GM04503 (cell line): ENCODE measurements around the gene NHLRC2.
"Not testable (repeated sequence)": the region's sequence is repeated elsewhere in the genome, so short reads cannot be mapped to it uniquely, and the experiment has no call there.

Source experiments
- DNase-seq: peaks from one replicate; pipeline ENCODE4 v3.0.0-alpha.2; 2012; ENCODE audit warnings: low read depth

The NHLRC2 gene, protein sequence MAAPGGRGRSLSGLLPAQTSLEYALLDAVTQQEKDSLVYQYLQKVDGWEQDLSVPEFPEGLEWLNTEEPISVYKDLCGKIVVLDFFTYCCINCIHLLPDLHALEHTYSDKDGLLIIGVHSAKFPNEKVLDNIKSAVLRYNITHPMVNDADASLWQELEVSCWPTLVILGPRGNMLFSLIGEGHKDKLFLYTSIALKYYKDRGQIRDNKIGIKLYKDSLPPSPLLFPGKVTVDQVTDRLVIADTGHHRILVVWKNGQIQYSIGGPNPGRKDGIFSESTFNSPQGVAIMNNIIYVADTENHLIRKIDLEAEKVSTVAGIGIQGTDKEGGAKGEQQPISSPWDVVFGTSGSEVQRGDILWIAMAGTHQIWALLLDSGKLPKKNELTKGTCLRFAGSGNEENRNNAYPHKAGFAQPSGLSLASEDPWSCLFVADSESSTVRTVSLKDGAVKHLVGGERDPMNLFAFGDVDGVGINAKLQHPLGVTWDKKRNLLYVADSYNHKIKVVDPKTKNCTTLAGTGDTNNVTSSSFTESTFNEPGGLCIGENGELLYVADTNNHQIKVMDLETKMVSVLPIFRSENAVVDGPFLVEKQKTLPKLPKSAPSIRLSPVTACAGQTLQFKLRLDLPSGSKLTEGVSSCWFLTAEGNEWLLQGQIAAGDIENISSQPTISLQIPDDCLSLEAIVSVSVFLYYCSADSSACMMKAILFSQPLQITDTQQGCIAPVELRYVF

DNA sequence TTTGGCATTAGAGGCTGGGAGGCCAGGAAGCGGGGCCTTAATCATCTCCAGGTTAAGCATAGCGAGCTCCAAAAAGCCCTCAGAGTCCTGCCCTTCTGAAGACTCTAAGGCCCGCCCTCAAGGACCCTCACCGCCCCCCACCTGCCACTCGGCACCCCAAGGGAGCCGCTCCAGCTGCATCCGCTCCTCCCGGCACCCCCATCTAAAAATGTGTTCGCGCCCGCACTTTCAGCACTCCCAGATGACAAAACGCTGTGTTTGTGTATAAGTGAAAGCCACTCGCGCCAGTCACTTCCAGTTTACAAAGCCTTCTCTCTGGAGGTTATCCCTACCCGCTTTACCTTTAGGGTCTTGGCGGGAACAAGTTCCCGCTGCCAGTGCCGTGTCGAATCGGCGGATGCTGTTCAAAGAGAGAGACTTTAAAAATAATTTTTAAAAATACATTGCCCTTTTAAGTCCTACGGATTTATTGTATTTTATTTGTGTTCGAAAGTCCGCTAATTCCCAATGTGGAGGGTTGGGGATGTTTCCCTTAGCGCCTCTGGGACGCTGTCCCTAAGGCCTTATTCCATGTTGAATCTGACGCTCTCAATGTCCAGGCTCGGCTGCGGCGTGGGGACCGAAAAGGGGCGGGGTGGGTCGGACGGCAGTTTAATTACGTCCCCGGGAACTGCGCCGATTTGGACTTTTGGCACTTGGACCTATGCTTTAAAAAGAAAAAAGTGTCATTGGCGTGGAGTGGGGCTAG, at the start of gene NHLRC2, which contains the start of gene DCLRE1A:
Gene NHLRC2, plus strand, starts transcription at position 649 of the 748 bp plus-strand sequence. CDS start 212 bp downstream, outside the sequence.
Gene DCLRE1A, minus strand, starts transcription at position 70 of the 748 bp plus-strand sequence. CDS start 900 bp downstream, outside the sequence.
- DNase-seq: peak; percentile 45

- DNase-seq: no peak
Measured at GRCh38 chr10:113806503-113806902, 48.0 kb upstream of the NHLRC2 start.

GRCh38 chr10:113808168-113808567, 46.3 kb upstream of the NHLRC2 start:
- DNase-seq: no peak

- not testable (repeated sequence) for DNase-seq
Measured at GRCh38 chr10:113814700-113815099, 39.8 kb upstream of the NHLRC2 start.

- no peak for DNase-seq
Measured at GRCh38 chr10:113819989-113820388, 34.5 kb upstream of the NHLRC2 start.

DNA sequence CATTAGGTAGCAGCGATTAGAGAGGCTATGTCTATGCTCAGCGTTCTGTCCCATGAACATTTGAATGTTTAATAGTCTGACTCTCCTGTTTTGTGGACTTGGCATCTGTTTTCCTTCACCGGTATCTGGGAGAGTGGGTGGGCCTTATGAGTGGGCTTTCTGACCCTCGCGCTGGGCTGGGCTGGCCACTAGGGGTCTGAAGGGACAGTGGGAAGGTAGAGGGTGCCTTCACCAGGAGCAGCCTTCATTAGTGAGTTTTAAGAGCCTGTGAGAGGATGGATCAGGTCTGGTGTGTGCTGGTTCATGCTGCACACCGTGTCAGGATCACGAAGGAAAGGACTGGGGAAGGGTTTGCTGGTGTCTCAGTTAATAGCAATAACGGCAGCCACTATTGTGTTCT, 34.0 kb upstream of the NHLRC2 start:
- no peak for DNase-seq

DNA sequence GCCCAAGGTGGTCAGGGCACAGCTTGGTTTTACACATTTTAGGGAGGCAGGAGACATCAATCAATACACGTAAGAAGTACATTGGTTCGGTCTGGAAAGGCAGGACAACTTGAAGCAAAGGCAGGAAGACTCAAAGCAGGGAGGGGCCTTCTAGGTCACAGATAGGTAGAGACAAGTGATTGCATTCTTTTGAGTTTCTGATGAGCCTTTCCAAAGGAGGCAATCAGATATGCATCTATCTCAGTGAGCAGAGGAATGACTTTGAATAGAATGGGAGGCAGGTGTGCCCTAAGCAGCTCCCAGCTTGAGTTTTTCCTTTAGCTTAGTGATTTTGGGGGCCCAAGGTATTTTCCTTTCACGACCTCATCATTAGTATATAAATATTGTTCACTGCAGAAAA, 33.2 kb upstream of the NHLRC2 start:
- not testable (repeated sequence) for DNase-seq

DNA sequence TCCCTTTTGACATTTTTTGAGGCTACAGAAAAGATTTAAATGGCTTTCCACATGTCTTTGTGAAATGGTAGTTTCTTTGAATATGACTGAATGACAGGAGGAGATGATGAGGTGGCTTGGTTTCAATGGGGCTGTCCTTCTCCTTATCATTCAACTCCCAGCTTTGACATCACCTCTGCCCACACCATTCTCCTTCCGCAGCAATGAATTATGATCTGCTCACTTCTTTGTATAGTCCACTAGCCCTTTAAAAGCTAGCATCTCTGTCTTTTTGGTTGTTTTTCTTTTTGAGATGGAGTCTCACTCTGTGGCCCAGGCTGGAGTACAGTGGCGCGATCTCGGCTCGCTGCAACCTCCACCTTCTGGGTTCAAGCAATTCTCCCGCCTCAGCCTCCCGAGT, 32.3 kb upstream of the NHLRC2 start:
- no peak for DNase-seq

DNA sequence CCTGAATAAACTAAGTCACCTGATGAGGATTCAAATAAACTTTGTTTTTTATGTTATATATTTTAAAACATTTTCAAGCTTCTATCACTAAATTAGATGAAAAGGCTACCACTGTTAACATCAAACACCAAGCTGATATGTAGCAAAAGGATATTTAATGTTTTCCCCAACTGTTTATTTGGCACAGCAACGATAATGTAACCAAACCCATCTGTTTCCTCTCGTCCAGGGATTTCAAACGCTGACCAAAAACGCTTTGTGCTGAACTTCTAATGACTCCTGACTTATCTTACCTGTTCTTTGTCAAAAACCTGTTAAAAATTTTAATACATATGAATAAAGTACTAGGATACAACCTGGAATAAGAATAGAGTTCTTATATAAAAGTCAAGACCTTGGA, 31.1 kb upstream of the NHLRC2 start:
- no peak for DNase-seq

DNA sequence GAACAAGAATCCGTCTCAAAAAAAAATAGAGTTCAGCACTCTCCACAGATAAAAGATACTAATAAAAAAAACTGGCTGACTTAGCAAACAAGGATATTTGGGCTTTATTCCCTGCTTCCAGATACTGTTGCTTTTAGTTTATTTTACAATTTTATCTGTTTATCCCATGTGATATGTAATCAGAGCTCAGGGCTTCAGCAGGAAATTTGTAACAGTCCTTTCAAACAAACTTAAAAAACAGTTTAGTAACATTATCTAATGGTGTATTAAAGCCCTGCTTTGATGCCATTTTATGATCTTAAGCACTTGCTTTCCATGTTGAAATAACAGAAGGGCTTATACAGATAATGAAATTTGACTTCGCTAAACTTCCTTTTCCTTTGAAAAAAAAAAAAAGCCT, 28.7 kb upstream of the NHLRC2 start:
- no peak for DNase-seq

DNA sequence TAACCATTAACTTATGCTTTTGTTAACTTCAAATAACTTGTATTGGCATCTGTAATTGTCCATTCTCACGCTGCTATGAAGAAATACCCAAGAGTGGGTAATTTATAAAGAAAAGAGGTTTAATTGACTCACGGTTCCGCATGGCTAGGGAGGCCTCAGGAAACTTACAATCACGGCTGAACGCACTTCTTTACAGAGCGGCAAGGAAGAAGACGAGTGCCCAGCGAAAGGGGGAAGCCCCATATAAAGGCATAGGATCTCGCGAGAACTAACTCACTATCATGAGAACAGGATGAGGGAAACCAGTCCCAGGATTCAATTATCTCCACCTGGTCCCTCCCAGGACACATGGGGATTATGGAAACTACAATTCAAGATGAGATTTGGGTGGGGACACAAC, 25.9 kb upstream of the NHLRC2 start:
- not testable (repeated sequence) for DNase-seq

GRCh38 chr10:113842171-113842570, 12.3 kb upstream of the NHLRC2 start:
- DNase-seq: no peak

GRCh38 chr10:113843972-113844485, 10.4 kb upstream of the NHLRC2 start:
- DNase-seq: no peak

DNA sequence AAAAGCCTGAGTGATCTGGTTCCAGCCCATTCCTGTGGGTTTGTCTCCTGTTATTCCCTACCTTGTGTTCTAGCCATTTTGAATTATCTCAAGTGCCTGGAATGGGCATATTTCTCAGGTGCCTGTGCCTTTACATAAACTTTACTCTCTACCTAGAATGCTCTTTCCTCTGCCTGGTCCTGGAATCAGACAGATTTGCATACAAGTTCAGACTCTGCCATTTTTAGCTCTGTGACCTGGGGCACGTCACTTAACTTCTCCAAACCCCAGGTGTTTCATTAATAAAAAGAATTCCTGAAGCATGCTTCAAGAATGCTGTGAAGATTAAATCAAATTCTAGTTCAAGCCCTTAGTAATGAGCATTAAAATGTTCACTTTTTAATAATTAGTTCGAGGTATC, 8.4 kb upstream of the NHLRC2 start:
- DNase-seq: no peak

- no peak for DNase-seq
Measured at GRCh38 chr10:113849140-113849803, 5.2 kb upstream of the NHLRC2 start.

DNA sequence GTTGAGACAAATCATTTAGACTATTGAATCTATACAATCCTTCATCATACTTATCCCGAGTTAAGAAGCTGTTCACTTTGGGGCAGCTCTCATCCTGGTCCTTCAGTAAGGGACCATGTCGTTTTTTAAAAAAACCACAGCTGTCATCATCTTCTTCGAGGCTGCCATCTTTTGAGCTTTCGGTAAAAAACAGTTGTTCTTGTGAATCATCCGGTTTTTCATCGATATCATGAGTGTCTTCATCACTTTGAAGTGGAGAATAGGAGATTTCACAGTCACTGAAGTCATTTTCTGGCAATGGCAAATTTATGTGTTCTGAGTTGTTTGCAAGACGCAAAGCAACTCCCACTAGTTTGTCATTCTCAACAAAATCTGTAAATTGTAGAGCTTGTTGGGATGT, 4.5 kb upstream of the NHLRC2 start:
- DNase-seq: no peak

DNA sequence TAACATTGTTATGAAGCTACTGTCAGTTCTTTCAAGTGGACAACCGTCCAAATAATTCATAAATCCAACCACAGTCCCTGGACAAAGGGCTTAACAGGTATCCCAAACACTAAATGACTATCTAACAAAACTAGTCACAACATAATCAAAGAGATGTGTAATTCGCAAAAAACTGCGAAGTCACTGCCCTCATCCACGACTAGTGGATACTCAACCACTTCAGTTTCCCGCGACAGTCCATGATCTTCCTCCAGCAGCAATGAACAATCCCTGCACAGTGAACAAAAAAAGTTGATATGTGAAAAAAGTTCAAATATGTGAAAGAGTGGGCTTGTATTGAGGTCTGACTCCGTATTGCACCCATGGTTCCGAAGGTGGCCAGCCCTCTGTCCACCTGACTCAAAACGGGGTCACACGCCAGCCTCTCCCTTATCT, 866 bp upstream of the NHLRC2 start:
- no peak for DNase-seq

- peak; percentile 25 for DNase-seq
Measured at GRCh38 chr10:113854761-113855588, 514 bp downstream of the NHLRC2 start.

- DNase-seq: no peak
Measured at GRCh38 chr10:113856563-113856962, 2.1 kb downstream of the NHLRC2 start.

GRCh38 chr10:113857210-113857609, 2.7 kb downstream of the NHLRC2 start:
- DNase-seq: no peak

GRCh38 chr10:113858541-113858940, 4.1 kb downstream of the NHLRC2 start:
- DNase-seq: no peak
